Stimulated activated CD4-positive, alpha-beta T cell treated with anti-CD3 and anti-CD28 coated beads, Interleukin-1b, Interleukin-23, amount 100 ng/mL, for 48 hours (primary cell): ENCODE measurements around the gene POU6F2.
A peak's percentile ranks its signal among the peaks of the same experiment; 100 is the strongest.
"Not testable (repeated sequence)": the region's sequence is repeated elsewhere in the genome, so short reads cannot be mapped to it uniquely, and the experiment has no call there.

Experiments
- DNase-seq: peaks from one replicate; pipeline ENCODE4 v3.0.0-alpha.2; 2020

Gene POU6F2

DNA sequence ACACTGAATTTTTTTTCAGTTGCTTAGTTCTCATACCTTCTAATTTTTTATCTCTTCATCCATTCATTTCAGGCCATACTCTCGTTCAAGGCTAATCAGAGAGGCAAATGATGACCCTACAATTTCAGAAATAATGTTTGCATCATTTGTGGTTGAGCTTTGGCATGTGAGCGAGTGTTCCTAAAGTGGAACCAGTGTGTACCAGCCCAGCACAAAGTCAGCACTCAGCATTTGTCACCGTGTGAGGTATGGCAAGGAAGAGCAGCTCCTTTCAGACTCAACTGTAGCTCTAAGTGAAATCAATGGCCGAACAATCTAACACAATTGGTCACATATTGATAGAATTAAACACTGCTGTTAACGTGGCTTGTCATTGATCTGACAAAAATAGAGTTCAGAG lies 154.6 kb downstream of the POU6F2 start:
- DNase-seq: no peak

DNA sequence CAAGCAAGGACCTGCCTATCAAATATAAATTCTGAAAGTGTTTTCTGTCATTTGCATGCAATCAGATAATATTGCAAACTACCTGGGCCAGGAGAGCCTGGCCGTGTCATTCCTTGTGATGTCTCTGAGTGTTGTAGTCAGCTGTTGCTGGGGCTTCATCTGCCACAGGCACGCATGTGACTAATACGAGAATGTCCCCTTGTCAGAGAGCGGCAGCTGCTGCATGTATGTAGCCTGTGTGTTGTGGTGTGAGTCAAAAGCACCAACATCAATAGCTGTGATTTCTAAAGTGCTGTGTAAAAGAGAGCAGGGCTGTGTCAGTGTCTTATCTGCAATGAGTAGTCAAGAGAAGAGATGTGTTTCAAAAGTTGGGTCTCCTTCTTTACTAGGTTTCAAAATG lies 155.4 kb downstream of the POU6F2 start:
- peak; percentile 4 for DNase-seq

DNA sequence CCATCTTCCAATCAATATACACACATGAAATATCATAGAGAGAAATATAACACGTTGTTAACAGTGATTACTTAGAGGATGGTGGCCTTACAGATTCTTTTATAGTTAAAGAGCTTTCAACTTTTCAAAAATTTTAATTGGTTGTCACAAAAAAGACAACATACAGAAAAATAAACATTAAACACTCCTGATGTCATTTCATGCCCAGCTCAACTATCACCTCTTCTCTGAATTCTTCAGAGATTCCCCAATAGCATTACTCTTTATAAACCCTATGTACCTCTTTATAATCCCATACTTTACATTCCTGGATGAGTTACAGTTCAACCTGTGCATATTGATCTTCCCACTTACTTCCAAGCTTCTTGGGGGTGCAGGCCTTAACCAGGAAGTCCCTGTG lies 159.8 kb downstream of the POU6F2 start:
- DNase-seq: no peak

DNA sequence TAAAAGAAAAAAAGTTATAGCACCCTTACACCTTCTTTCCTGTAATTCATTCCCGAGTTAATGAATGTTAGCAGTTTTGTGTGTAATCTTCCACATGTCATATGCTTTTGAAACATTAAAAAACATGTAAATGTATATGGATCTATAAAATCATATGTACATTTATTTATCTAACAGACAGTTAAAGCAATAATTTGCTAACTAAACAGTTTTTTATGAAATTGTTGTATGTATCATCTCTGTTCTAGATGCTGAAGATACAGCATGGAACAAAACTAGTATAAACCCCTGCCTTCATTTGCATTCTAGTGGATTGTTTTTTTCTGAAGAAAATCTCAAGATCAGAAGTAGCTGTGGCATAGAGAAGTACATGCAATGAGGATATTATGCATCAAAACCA lies 165.0 kb downstream of the POU6F2 start:
- DNase-seq: no peak

DNA sequence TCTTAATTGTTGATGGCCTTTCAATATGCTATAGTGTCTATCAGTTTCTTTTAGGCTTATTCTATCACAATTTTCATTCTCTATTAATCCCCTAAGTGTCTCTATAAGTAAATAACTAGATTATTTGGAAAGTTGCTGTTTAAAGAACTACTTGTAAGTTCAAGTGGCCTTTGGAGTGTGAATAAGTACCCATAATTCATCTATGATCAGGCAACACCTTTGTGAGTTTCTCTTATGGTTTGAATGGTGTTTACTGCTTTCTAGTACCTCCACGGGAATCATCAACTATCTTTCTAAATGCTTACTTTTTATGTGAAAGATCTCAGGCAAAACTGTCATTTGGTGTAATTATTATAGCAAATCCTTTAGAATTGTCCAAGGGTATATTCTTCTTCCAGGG lies 166.7 kb downstream of the POU6F2 start:
- DNase-seq: no peak

DNA sequence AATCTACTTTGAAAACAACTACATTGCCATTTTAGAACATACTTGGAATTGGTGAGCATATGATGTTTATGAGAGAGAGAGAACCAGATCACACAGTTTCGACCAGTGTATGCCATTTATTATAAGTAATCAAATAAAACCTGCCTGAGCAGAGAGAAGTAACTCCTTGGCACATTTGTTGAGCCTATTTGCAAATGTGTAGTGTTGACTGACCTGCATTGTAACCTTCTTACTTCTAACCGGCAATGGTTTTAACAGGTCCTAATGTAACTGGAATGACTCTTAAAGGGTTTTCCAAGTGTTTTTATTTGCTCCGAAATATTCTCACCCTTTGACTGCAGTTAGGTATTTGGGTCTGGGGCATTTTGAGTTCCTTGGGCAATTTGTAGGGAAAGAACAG lies 167.6 kb downstream of the POU6F2 start:
- no peak for DNase-seq

DNA sequence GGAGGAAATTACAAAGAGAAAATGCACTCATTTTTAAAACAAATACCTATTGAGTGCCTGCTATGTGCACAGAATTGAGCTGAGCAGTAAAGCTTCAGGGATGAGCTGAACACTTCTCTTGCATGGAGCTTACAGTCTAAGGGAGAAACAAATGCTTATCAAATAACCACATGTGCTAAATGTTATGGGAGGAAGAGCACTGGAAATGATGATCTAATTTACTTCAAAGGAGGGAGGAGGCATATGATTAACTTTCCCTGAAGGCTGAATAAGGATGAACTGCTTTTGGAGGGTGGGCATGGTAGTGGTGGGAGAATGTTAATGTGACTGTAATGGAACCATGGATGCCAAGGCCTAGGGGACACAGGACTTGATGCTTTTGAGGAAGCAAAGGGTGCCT lies 168.2 kb downstream of the POU6F2 start:
- DNase-seq: no peak

DNA sequence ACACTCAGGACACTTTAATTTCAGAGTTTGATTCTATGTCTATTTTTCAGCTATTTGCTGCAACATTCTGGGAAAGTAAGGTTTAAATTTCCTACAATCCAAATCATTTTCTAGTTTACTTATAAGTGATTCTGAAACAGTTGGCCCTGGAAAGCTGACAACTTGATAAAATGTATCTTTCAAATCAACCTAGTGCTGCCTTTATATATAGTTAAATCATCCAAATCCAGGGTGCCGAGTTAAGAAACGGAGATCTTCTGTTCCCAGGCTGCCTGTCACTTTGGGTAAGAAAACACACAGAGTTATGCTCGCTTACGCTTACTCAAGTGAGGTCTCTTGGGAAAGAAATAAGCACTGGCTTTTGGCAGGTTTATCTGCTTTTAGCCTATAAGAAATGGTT lies 175.0 kb downstream of the POU6F2 start:
- no peak for DNase-seq

DNA sequence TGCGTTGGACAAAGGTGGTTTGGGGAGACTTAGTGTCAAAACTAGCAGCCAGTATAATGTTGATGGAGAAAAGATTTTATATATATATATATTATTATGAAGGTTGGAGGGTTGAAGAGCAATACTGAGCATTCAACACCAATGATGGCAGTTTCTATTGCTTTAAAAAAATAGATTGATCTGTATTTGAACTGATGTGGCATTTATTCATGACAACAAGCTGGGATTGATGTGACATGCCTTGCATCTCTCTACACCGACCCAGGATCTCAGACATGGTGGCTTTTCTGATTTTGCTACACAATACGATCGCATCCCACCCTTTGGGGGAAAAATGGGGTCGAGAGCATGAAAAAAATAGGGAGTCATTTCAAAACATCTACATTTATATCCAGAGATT lies 175.4 kb downstream of the POU6F2 start:
- DNase-seq: no peak

DNA sequence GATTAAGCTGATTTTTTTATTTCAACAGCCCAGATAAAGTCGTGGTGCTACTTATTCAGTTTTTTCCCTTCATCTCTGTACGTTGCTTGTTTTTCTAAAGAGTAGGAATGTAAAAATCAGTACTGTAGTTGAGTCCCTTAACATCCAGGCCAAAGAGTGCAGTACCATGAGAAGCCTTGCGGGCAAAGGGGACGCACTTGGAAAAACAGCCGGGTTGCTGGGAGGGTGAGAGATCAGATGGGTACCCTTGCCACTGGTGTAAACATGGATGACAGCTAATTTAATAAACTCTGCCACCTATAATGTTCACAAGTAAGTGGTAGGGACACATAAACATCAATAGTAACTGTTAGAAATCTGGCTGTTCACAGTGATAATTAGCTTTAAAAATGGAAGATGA lies 175.9 kb downstream of the POU6F2 start:
- no peak for DNase-seq

DNA sequence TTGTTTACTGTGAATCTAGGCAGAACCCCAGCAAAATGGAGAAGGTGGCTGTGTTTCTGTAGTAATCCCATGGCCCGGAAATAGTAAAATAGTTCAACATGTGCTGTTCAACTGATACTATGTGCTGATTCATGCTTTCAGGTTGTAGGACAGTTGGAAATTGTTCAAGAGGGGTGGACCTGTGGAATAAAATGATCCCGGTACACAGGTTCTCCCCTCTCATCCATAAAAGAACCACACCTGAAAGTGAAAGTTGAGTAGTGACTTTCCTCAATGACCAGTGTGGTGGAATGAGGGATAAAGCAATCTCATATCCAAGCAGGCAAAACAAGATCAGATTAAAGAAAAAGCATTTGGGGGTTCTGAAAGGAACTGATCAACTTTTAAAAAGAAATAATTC lies 177.1 kb downstream of the POU6F2 start:
- DNase-seq: no peak

DNA sequence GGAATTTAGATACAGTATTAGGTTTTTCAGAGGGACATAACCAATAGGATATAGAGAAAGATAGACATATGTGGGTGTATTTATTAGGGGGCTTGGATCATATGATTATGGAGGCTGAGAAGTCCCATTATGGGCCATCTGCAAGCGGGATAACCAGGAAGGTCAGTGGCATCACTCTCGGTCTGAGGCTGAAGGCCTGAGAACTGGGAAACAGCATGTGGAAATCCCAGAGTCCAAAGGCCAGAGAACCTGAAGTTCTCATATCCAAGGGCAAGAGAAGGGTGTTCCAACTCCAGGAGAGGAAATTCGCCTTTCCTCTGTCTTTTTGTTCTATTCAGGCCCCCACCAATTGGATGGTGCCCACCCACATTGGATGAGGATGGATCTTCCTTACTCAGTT lies 180.7 kb downstream of the POU6F2 start:
- DNase-seq: no peak

DNA sequence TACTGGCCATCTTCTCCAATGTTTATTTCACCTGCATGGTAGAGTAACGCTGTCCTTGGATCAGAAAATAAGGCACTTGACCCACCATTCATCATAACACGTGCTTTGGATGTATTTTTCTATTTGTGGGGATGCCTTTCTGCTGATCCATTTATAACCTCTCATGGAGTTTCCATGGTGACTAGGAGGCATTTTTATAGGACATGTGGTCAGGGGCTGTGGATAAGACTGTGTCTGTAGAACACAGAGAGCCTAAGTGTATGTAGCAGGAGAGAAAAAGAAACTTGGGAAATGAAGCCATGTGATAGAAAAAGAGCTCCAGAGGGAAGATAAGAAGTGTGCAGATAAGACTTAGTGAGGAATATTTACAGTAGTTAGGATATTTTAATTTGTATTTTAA lies 184.2 kb downstream of the POU6F2 start:
- DNase-seq: no peak

DNA sequence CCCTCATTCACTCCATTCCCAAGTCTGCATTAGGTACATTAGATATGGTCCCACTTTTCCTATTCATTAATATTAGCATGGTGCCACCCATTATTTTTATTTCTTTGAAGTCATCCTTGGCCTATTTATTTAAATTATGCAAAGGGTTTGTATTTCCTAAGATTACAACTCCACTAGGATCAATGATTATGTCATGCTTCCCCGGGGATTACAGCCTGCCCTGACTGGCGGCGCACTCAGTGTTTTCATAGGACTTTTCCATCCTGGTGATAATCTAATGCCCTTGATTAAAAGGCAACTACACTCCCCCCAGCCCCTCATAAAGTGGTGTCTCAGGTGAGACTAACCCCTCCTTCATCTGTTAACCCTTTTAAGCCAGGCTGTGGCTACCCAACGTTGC lies 187.2 kb downstream of the POU6F2 start:
- DNase-seq: no peak

DNA sequence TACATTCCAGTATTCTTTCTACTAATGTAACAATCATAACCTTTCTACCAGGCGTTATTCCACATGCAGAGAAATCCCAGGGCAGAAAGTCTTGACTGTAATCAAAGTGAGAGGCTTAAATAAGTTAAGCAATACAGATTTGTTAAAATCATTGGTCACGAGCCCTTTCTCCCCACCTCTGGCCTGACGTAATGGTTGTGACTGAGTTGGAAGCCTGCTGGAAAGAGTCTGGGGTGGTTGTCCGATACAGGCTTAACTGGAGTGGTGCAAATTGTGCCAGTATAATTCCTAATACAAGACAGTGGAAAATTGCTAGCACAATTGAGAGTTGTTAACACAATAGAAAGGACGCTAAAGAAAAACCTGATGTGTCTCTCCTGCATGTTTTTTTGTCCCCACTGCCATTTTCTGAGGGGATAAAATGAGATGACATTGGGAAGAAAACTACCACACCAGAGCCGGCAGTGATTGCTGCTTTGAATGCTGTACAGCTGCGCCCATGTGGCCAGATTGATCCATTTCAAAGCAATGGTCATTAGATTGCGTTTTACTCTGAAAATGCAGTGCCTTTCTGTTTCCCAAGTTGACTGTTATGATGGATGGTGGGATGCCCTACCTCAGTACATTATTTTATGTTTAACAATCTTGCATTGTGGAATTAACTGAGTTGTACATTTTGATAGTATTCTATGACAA lies 190.8 kb downstream of the POU6F2 start:
- no peak for DNase-seq

DNA sequence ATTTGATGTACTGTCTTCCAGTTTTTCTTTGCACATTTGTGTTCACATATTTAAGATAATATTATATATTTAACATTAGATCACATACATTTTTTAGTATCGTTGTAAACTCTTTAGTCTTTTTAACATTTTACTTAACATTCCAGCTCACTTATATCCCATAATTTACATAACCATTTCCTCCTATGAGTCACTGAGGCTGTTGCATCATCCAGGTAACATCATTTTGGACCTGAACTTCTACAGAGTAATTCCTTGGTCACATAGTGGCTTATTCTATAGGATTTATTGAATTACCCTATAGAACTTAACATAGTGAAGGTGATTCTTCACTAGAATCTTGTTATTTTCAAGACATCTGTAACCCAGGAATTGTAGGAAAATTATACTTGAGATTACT lies 194.4 kb downstream of the POU6F2 start:
- no peak for DNase-seq

DNA sequence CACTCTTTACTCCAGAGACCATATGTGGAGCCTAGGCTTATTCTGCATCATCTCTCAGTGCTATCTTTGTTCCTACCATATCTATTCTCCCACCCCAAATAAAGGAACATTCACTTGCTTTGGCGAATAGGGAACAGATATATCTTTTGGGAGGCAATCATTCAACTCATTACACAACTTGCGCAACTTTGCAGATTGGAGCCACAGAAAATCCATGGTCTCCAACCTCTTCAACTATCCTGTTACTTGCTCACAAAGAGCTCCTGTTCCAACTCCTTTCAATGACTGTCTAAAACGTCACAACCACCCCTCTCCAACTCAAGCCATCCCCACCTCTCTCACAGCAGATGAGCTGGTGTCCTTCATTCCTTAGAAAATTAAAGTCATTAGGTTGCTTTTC lies 203.7 kb downstream of the POU6F2 start:
- no peak for DNase-seq

DNA sequence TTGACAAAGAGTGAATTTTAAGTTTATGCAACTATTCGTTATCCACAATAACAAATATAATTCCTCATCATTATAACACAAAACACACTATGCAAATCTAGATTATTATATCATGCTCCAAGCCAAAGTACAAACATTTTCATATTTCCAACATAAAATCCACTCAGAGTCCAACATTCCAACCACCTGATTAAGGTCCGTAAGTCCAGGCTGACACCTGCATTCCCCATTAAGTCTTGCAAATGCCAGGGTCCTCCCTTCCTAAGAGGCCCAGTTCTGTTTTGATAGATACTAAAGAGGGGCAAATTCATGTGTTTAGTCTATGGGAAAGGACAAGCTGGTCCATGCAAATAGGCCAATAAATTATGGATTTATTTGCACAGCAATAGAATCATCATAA lies 206.1 kb downstream of the POU6F2 start:
- DNase-seq: no peak

DNA sequence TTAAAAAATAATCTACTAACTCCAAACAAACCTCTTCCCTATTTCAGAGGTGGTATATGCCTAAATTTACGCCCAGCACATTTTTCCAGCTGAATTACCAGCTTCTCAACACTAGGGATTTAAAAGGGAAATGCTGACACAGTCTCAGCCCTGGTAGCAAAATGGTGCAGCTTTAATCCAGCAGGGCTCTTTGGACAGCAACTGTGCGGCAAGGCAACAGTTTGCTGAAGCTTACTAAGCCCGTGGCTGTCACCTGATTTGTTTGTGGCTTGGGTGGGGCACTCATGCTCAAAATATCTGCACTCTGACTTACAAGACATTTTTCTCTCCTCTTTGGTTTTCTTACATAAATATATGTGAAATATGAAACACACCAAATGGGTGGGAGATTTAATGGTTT lies 206.7 kb downstream of the POU6F2 start:
- no peak for DNase-seq

DNA sequence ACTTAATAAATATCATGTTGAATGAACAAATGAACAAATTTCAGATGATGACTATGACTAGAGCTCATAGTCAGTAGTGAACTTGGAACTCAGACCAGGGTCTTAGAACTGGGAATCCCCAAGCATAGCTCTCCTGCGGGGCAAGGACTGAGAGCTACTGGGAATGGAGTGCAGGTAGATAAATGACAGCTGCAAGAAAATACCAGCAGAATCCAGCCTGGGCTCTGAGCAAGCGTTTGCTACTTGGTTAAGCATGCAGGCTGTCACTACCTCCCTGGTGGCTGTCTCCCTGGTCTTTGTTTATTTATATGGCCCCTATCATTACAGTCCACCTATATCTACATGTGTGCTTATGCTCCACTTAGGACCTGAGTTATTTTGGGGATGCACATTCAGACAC lies 208.4 kb downstream of the POU6F2 start:
- no peak for DNase-seq

DNA sequence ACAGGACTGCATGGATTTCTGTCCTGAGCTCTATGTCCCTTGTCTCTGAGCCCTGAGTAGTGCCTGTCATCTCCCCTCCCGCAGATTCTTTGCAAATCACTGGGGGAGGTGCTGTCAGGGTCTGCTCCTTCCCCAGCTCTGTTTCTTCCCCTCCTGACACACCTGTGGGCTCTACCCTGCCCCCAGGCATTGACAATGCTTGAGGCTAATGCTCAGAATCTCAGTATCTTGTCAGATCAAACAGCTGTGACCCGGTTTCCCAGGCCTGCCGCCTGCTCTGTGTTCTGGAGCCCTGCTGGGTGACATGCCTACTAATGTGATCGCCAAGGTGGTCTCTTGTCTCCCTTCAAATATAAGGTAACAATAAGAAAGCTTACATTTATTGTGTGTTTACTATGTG lies 209.0 kb downstream of the POU6F2 start:
- DNase-seq: no peak

DNA sequence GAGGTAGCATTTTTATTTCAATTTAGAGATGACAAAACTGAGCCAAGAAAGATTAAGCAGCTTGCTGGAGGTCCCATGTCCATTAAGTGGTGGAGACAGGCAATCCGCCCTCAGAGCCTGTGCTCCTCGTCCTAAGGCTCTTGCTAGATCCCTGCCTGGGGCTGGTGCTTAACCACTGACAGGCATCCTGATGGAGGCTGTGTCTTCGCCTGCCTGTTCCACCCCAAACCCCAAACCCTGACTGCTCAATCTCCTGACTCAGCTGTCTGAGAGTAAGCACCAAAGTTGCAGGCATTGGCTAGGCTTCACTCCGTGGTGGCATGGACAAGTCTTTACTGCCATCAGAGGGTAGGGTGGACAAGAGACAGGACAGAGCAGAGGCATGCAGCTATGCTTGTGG lies 209.4 kb downstream of the POU6F2 start:
- no peak for DNase-seq

DNA sequence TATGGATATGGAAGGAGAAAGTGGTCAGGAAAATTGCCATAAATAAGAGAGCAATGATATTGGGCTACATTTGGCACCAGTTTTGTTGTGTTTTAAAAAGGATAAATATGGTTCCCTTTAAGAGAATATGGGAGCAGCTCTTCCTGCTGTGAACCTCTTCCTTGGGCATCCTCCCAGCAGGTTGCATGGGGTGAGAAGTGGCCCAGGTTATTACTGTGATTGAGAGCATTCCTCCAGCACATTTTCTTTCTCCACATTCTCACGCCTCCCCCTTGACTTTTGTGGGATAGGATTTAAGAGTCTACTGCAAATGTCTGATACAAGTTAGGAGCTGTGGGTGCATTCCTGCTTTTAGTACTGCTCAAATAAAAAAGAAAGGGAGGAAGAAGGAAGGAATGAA lies 214.8 kb downstream of the POU6F2 start:
- no peak for DNase-seq

DNA sequence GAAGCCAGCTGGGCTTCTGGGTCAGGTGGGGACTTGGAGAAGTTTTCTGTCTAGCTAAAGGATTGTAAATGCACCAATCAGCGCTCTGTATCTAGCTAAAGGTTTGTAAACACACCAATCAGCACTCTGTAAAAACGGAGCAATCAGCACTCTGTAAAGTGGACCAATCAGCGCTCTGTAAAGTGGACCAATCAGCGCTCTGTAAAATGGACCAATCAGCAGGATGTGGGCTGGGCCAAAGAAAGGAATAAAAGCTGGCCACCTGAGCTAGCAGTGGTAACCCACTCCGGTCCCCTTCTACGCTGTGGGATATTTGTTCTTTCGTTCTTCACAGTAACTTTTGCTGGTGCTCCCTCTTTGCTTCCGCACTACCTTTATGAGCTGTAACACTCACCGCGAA lies 216.7 kb downstream of the POU6F2 start:
- not testable (repeated sequence) for DNase-seq

DNA sequence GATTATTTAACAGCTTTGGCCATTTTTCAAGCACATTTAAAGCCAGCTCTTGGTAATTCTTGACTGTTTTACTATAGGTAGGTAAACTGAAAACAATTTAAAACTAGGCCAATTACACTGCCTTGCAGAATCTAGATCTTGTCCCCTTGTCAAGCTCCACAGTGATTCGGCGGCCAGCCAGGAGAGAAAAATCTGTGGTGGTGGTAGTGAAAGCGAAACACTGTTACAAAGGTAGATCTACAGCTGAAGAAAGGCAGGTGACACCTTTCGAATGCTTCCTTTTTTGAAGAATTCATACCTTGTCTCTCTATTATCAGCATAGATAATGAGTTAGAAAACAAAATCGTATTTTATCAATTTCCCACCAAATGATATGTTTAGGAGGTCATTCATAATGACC lies 218.3 kb downstream of the POU6F2 start:
- no peak for DNase-seq

DNA sequence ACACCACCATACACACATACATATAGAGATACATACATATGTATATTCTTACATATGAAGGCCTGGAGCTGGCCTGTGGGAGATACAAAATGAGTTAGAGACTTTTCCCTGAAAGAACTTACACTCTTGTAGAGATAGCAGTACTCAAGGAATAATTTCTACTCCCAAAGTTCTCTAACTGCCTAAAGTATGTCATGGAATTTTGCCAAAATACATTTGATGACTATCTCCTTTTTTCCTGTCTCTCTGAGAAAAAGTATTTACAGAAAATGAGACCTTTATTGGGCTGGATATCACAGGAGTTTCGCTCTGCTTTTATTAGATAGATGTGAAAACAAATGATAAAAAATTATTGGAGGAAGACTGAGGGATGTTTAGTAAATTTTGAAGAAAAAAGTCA lies 220.1 kb downstream of the POU6F2 start:
- no peak for DNase-seq
